A673 (cell line): Measurements from ENCODE around the gene SNED1. TPM values are rescaled to one million over a fixed set of nuclear protein-coding genes. Genes with fewer than 3 reads are reported as not detected.

ENCODE experiments used
- BruUV-seq: library from RNA; stranded (reverse); fragments of 400-500 nt; replicated peaks from 2 replicates; lab custom pipeline; 2021; lab: Mats Ljungman, UMichigan
- CTCF ChIA-PET: fragments of 300-600 bp; sonication (Branson Sonifier 250); formaldehyde crosslinking; loops from one replicate; lab custom pipeline; 2022; ENCODE audit warnings: antibody characterized with exemption; lab: Charles Lee
- POLR2A ChIA-PET: fragments of 300-600 bp; sonication (Branson Sonifier 250); formaldehyde crosslinking; loops from one replicate; lab custom pipeline; 2022; ENCODE audit warnings: antibody characterized with exemption; ENCODE audit not compliant: low non-redundant PET; lab: Charles Lee
- DNase-seq: peaks from one replicate; pipeline ENCODE4 v3.0.0-alpha.2; 2015; ENCODE audit warnings: low spot score
- H3K27ac ChIP-seq: fragments of 200-600 bp; sonication (generic); 2 replicates; pipeline ENCODE4 v1.5.1; 2016; ENCODE audit warnings: mixed run types, low read depth, mild to moderate bottlenecking, mixed read lengths, antibody characterized with exemption, low read length; ENCODE audit not compliant: poor library complexity, severe bottlenecking
- H3K27me3 ChIP-seq: fragments of 200-600 bp; sonication (generic); replicated peaks from 2 replicates; pipeline ENCODE4 v1.6.1; 2017; ENCODE audit warnings: mixed run types, low read depth, mild to moderate bottlenecking, mixed read lengths, antibody characterized with exemption, low read length; ENCODE audit not compliant: insufficient read depth, poor library complexity
- H3K36me3 ChIP-seq: fragments of 200-600 bp; sonication (generic); 2 replicates; pipeline ENCODE4 v1.6.1; 2016; ENCODE audit warnings: mixed run types, mild to moderate bottlenecking, mixed read lengths, antibody characterized with exemption, low read length; ENCODE audit not compliant: insufficient read depth, poor library complexity, severe bottlenecking
- H3K4me1 ChIP-seq: fragments of 200-600 bp; sonication (generic); 2 replicates; pipeline ENCODE4 v1.6.1; 2017; ENCODE audit warnings: mixed run types, mild to moderate bottlenecking, mixed read lengths, antibody characterized with exemption, low read length; ENCODE audit not compliant: insufficient read depth, poor library complexity, severe bottlenecking
- H3K4me3 ChIP-seq: fragments of 200-600 bp; sonication (generic); 2 replicates; pipeline ENCODE4 v1.5.1; 2016; ENCODE audit warnings: low read depth, mixed run types, mild to moderate bottlenecking, mixed read lengths, low read length; ENCODE audit not compliant: poor library complexity, severe bottlenecking
- H3K9me3 ChIP-seq: fragments of 200-600 bp; sonication (generic); 2 replicates; pipeline ENCODE4 v1.6.1; 2016; ENCODE audit warnings: mixed run types, low read depth, mild to moderate bottlenecking, mixed read lengths, antibody characterized with exemption, low read length; ENCODE audit not compliant: poor library complexity, severe bottlenecking
- CTCF ChIP-seq: fragments of 300-800, 200-600 bp; sonication (generic); conservative IDR thresholded peaks from 2 replicates; pipeline ENCODE4 v1.5.1; 2017; ENCODE audit warnings: low read depth, mild to moderate bottlenecking, antibody characterized with exemption, low read length, moderate library complexity, mixed read lengths
- EZH2 ChIP-seq: fragments of 200-600 bp; sonication (generic); IDR thresholded peaks from 2 replicates; pipeline ENCODE4 v1.6.1; 2017; ENCODE audit warnings: borderline replicate concordance, low read depth, mild to moderate bottlenecking, mixed read lengths, antibody characterized with exemption, low read length; ENCODE audit not compliant: poor library complexity, severe bottlenecking
- intact Hi-C: fragments of 100-400 bp; cut with micrococcal nuclease; formaldehyde crosslinking; loops from one replicate; pipeline ENCODE4 v1.10.0; 2022; ENCODE audit not compliant: unreplicated experiment
- total RNA-seq: library from RNA; stranded (reverse); gene quantifications from 2 replicates; pipeline ENCODE4 v1.2.3, GENCODE V29; 2021

SNED1 gene
- total RNA-seq, 1 experiment from 2014 or later: 3.0 TPM

DNA sequence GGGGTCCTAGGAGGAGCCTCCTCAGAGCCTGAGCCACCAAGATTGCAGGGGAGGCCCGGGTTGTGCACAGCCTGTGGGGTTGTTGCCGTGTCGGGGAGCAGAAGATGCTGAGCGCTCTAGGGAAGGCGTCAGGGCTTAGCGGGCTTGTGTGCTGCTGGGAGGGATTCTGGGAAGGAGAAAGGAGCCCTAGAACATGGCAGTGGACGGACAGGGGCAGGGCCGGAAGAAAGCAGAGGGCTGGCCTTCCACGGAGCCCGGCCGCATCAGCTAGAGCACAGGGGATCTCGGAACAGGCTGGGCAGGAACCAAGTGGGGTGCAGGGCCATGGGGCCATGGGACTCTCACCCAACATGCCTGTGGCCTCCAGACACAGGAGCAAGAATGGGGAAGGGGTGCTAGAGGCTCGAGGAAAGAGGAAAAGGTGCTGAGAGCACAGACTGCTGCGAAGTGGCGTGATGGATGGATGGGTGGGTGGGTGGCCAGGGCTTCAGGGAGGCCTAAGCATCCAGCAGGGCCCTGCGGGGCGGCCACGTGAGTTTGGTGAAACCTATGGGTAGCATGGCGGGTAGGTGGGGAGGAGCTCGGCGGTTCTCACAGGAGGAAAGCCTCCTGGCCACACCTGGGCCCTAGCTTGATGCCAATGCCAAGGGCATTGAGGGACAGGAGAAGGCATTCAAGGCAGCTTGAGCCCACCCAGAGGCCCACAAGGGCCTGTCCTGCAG is 67.9 kb downstream of the SNED1 start:
- POLR2A ChIA-PET: no interaction called here
- H3K4me3 ChIP-seq: no peak overlapping the region
- no TSS peak for BruUV-seq
- no peaks in the 10 kb centered on the region for H3K9me3 ChIP-seq
- DNase-seq: no peak
- H3K36me3 ChIP-seq: no peaks in the 10 kb centered on the region
- CTCF ChIA-PET: no interaction called here
- H3K27ac ChIP-seq: no peak overlapping the region
- TF ChIP-seq CTCF (no peak), EZH2 (no peak)
- no peaks in the 10 kb centered on the region for H3K4me1 ChIP-seq
- H3K27me3 ChIP-seq: no peaks in the 10 kb centered on the region
- intact Hi-C loops: no loop called here

GRCh38 chr2:241066893-241067341 is 68.5 kb downstream of the SNED1 start:
- Histone ChIP-seq H3K9me3 (no peaks in the 10 kb centered on the region), H3K4me1 (no peaks in the 10 kb centered on the region), H3K4me3 (no peak overlapping the region), H3K36me3 (no peaks in the 10 kb centered on the region), H3K27me3 (no peaks in the 10 kb centered on the region), H3K27ac (no peak overlapping the region)
- ChIA-PET CTCF (no interaction called here), POLR2A (no interaction called here)
- DNase-seq: no peak
- no TSS peak for BruUV-seq
- intact Hi-C loops: no loop called here
- TF ChIP-seq EZH2 (no peak), CTCF (no peak)

GRCh38 chr2:241067501-241068135 is 69.2 kb downstream of the SNED1 start:
- CTCF ChIA-PET: interaction anchor here (1.7 kb wide), 1 partner anchor 153 kb away, joined by 3 read pairs; no protein-coding TSS in a partner anchor
- intact Hi-C loops: no loop called here
- POLR2A ChIA-PET: no interaction called here
- Histone ChIP-seq H3K9me3 (no peaks in the 10 kb centered on the region), H3K27me3 (no peaks in the 10 kb centered on the region), H3K4me3 (no peak overlapping the region), H3K27ac (no peak overlapping the region), H3K36me3 (no peaks in the 10 kb centered on the region), H3K4me1 (no peaks in the 10 kb centered on the region)
- DNase-seq: no peak
- BruUV-seq: no TSS peak
- TF ChIP-seq CTCF: no peak
- TF ChIP-seq EZH2: no peak
